OCI-LY7 (cell line): ENCODE data around the gene WDR83. TPM values are rescaled to one million over a fixed set of nuclear protein-coding genes. Genes with fewer than 3 reads are reported as not detected.

Experiments used
- BruUV-seq: library from RNA; stranded (reverse); fragments of 400-500 nt; replicated peaks from 2 replicates; lab custom pipeline; 2021; lab: Mats Ljungman, UMichigan
- CTCF ChIA-PET: fragments of 300-600 bp; sonication (Branson Sonifier 250); formaldehyde crosslinking; loops from one replicate; lab custom pipeline; 2022; ENCODE audit warnings: antibody characterized with exemption; ENCODE audit not compliant: unreplicated experiment; lab: Charles Lee
- POLR2A ChIA-PET: fragments of 300-600 bp; sonication (Branson Sonifier 250); formaldehyde crosslinking; loops from one replicate; lab custom pipeline; 2022; ENCODE audit warnings: antibody characterized with exemption; lab: Charles Lee
- DNase-seq: peaks from one replicate; pipeline ENCODE4 v3.0.0-alpha.2; 2015; ENCODE audit warnings: low spot score
- H2AFZ ChIP-seq: fragments of 200-600 bp; sonication (generic), shearing (Covaris generic); 2 replicates; pipeline ENCODE4 v1.6.1; 2014; ENCODE audit warnings: mild to moderate bottlenecking, antibody characterized with exemption, low read length, moderate library complexity
- H3K27ac ChIP-seq: fragments of 200-600 bp; sonication (generic); 2 replicates; pipeline ENCODE4 v1.5.1; 2014; ENCODE audit warnings: mixed run types, low read depth, mild to moderate bottlenecking, moderate library complexity, low read length, inconsistent platforms; ENCODE audit not compliant: poor library complexity, severe bottlenecking
- H3K36me3 ChIP-seq: fragments of 200-600 bp; sonication (generic); 2 replicates; pipeline ENCODE4 v1.6.1; 2014; ENCODE audit warnings: mild to moderate bottlenecking, antibody characterized with exemption, low read length, moderate library complexity, mixed read lengths; ENCODE audit not compliant: insufficient read depth
- H3K4me1 ChIP-seq: fragments of 200-600 bp; sonication (generic); 2 replicates; pipeline ENCODE4 v1.5.1; 2014; ENCODE audit warnings: mild to moderate bottlenecking, low read length; ENCODE audit not compliant: insufficient read depth, poor library complexity, severe bottlenecking
- H3K4me2 ChIP-seq: fragments of 200-600 bp; sonication (generic); 2 replicates; pipeline ENCODE4 v1.6.1; 2014; ENCODE audit warnings: mild to moderate bottlenecking, low read length
- H3K4me3 ChIP-seq: fragments of 200-600 bp; sonication (generic); 2 replicates; pipeline ENCODE4 v1.5.1; 2014; ENCODE audit warnings: mild to moderate bottlenecking, low read depth, low read length; ENCODE audit not compliant: poor library complexity, severe bottlenecking
- H3K79me2 ChIP-seq: fragments of 200-600 bp; sonication (generic); 2 replicates; pipeline ENCODE4 v1.6.1; 2016; ENCODE audit warnings: low read depth, mild to moderate bottlenecking, low read length, moderate library complexity, mixed read lengths; ENCODE audit not compliant: insufficient read depth
- H3K9me2 ChIP-seq: fragments of 200-600 bp; sonication (generic); 2 replicates; pipeline ENCODE4 v1.6.1; 2016; ENCODE audit warnings: mild to moderate bottlenecking, low read length, mixed read lengths; ENCODE audit not compliant: insufficient read depth
- H3K9me3 ChIP-seq: fragments of 200-600 bp; sonication (generic); 2 replicates; pipeline ENCODE4 v1.6.1; 2014; ENCODE audit warnings: mild to moderate bottlenecking, mixed run types, low read length, mixed read lengths
- H4K20me1 ChIP-seq: fragments of 200-600 bp; sonication (generic); 2 replicates; pipeline ENCODE4 v1.6.1; 2014; ENCODE audit warnings: mild to moderate bottlenecking, antibody characterized with exemption, low read length, moderate library complexity, mixed read lengths; ENCODE audit not compliant: insufficient read depth
- CTCF ChIP-seq: fragments of 200-600 bp; sonication (generic); conservative IDR thresholded peaks from 2 replicates; pipeline ENCODE4 v1.5.1; 2014; ENCODE audit warnings: mild to moderate bottlenecking, antibody characterized with exemption, low read length, moderate library complexity, mixed read lengths
- EZH2phosphoT487 ChIP-seq: fragments of 200-600 bp; sonication (generic); IDR thresholded peaks from 2 replicates; pipeline ENCODE4 v1.6.1; 2018; ENCODE audit warnings: low read depth, borderline replicate concordance, mild to moderate bottlenecking, mixed run types, antibody characterized with exemption, low read length, moderate library complexity, mixed read lengths
- intact Hi-C: fragments of 100-400 bp; cut with micrococcal nuclease; formaldehyde crosslinking; loops from one replicate; pipeline ENCODE4 v1.10.0; 2022; ENCODE audit not compliant: unreplicated experiment
- small RNA-seq: library from RNA; depleted of rRNA; stranded (forward); fragments of <200 nt; gene quantifications from one replicate; pipeline ENCODE3, GENCODE V24; 2014
- total RNA-seq, 2 experiments: library from RNA; depleted of rRNA in 1 of 2; stranded (reverse); fragments of >200 nt in 1 of 2; shearing (Covaris generic) in 1 of 2; gene quantifications; 2 replicates each; pipeline ENCODE4 v1.2.3, GENCODE V29; 2014 to 2022

Gene WDR83
- total RNA-seq, 2 experiments from 2014 or later, result 15.9 to 17.0 TPM

- no peak for TF ChIP-seq CTCF
- TF ChIP-seq EZH2phosphoT487, result no peak
- intact Hi-C loops, result loop anchor here (5.0 kb wide), 1 partner anchor 68 kb away; the partner anchor contains the start of gene JUNB
- Histone ChIP-seq H3K9me3 (no peaks in the 10 kb centered on the region), H2AFZ (peak within 1 kb of the TSS; percentile 31; the same call in 1 of the 2 replicates), H4K20me1 (peaks cover 8% of the 10 kb centered on the region; the same call in 1 of the 2 replicates), H3K4me3 (peak within 1 kb of the TSS; percentile 82), H3K9me2 (no peaks in the 10 kb centered on the region), H3K27ac (peak within 1 kb of the TSS; percentile 74), H3K79me2 (peaks cover 52% of the 10 kb centered on the region), H3K4me1 (peaks cover 26% of the 10 kb centered on the region), H3K4me2 (peak within 1 kb of the TSS; percentile 84), H3K36me3 (peaks cover 55% of the 10 kb centered on the region)
- peak; percentile 82 for DNase-seq
- BruUV-seq, result no TSS peak
- CTCF ChIA-PET, result interaction anchor here (1.8 kb wide), 1 partner anchor 10 kb away, joined by 14 read pairs; the partner anchor contains the start of gene TRIR
- POLR2A ChIA-PET, result interaction anchor here (0.6 to 3.6 kb wide), 5 partner anchors 9 to 156 kb away, joined by 3 to 32 read pairs (median 4); partner anchors contain the start of genes GET3 and TRIR
Measured at GRCh38 chr19:12723641-12724426, 57.2 kb downstream of the WDR83 start, which contains the start of gene TNPO2. TNPO2 (minus strand) TSS chr19:12723932; CDS start chr19:12720977, 2,955 bp downstream.

Small RNA genes lying within 50 kb of the gene (small RNA-seq; reads per million reads assigned to genes)
- gene SNORD41, result 21.2 reads per million, percentile 97 among the genes with 10 or more reads in this experiment

Other genes starting within 250 kb of the WDR83 start
- gene ZNF443, start 225.8 kb upstream of the WDR83 start, total RNA-seq (2014; rRNA removed; shearing (Covaris generic)), result 2.3 and 2.6 TPM in 2 replicates
- gene ZNF443, start 225.8 kb upstream of the WDR83 start, total RNA-seq (2022), result 4.5 and 4.6 TPM in 2 replicates
- 3.4 and 5.3 TPM in 2 replicates for gene ZNF709, start 182.0 kb upstream of the WDR83 start, total RNA-seq (2014; rRNA removed; shearing (Covaris generic))
- 4.6 TPM in 2 replicates for gene ZNF709, start 182.0 kb upstream of the WDR83 start, total RNA-seq (2022)
- gene ZNF564, start 115.3 kb upstream of the WDR83 start, total RNA-seq (2014; rRNA removed; shearing (Covaris generic)), result 6.6 and 8.0 TPM in 2 replicates
- gene ZNF564, start 115.3 kb upstream of the WDR83 start, total RNA-seq (2022), result 13.1 and 16.5 TPM in 2 replicates
- 6.3 and 8.6 TPM in 2 replicates for gene ZNF490, start 56.0 kb upstream of the WDR83 start, total RNA-seq (2014; rRNA removed; shearing (Covaris generic))
- gene ZNF490, start 56.0 kb upstream of the WDR83 start, total RNA-seq (2022), result 8.1 and 11.2 TPM in 2 replicates
- 5.3 and 7.8 TPM in 2 replicates for gene ZNF791, start 55.9 kb upstream of the WDR83 start, total RNA-seq (2014; rRNA removed; shearing (Covaris generic))
- gene ZNF791, start 55.9 kb upstream of the WDR83 start, total RNA-seq (2022), result 17.1 and 18.2 TPM in 2 replicates
- 18.3 and 29.1 TPM in 2 replicates for gene MAN2B1, start 65 bp upstream of the WDR83 start, total RNA-seq (2014; rRNA removed; shearing (Covaris generic))
- 88.2 and 88.7 TPM in 2 replicates for gene MAN2B1, start 65 bp upstream of the WDR83 start, total RNA-seq (2022)
- gene DHPS, start 15.1 kb downstream of the WDR83 start, total RNA-seq (2014; rRNA removed; shearing (Covaris generic)), result 91.2 and 102 TPM in 2 replicates
- 101 and 122 TPM in 2 replicates for gene DHPS, start 15.1 kb downstream of the WDR83 start, total RNA-seq (2022)
- not detected in 2 replicates for gene GNG14, start 21.2 kb downstream of the WDR83 start, total RNA-seq (2014; rRNA removed; shearing (Covaris generic))
- 0.93 TPM in 1 of 2 replicates, not detected in the other for gene GNG14, start 21.2 kb downstream of the WDR83 start, total RNA-seq (2022)
- gene FBXW9, start 29.8 kb downstream of the WDR83 start, total RNA-seq (2014; rRNA removed; shearing (Covaris generic)), result 10.6 and 11.5 TPM in 2 replicates
- gene FBXW9, start 29.8 kb downstream of the WDR83 start, total RNA-seq (2022), result 10.8 and 11.0 TPM in 2 replicates
- 42.6 and 47.3 TPM in 2 replicates for gene TNPO2, start 57.1 kb downstream of the WDR83 start, total RNA-seq (2014; rRNA removed; shearing (Covaris generic))
- 112 and 120 TPM in 2 replicates for gene TNPO2, start 57.1 kb downstream of the WDR83 start, total RNA-seq (2022)
- 322 and 336 TPM in 2 replicates for gene TRIR, start 67.9 kb downstream of the WDR83 start, total RNA-seq (2014; rRNA removed; shearing (Covaris generic))
- gene TRIR, start 67.9 kb downstream of the WDR83 start, total RNA-seq (2022), result 211 and 219 TPM in 2 replicates
- 40.5 and 48.8 TPM in 2 replicates for gene GET3, start 70.7 kb downstream of the WDR83 start, total RNA-seq (2014; rRNA removed; shearing (Covaris generic))
- 29.1 and 34.3 TPM in 2 replicates for gene GET3, start 70.7 kb downstream of the WDR83 start, total RNA-seq (2022)
- 0.10 TPM in 1 of 2 replicates, not detected in the other for gene BEST2, start 85.0 kb downstream of the WDR83 start, total RNA-seq (2014; rRNA removed; shearing (Covaris generic))
- not detected in 2 replicates for gene BEST2, start 85.0 kb downstream of the WDR83 start, total RNA-seq (2022)
- gene HOOK2, start 108.7 kb downstream of the WDR83 start, total RNA-seq (2014; rRNA removed; shearing (Covaris generic)), result 7.4 and 9.1 TPM in 2 replicates
- gene HOOK2, start 108.7 kb downstream of the WDR83 start, total RNA-seq (2022), result 28.8 and 29.4 TPM in 2 replicates
- 43.7 and 45.5 TPM in 2 replicates for gene JUNB, start 124.7 kb downstream of the WDR83 start, total RNA-seq (2014; rRNA removed; shearing (Covaris generic))
- gene JUNB, start 124.7 kb downstream of the WDR83 start, total RNA-seq (2022), result 31.8 TPM in 2 replicates
- gene PRDX2, start 135.0 kb downstream of the WDR83 start, total RNA-seq (2014; rRNA removed; shearing (Covaris generic)), result 344 and 399 TPM in 2 replicates
- 345 and 357 TPM in 2 replicates for gene PRDX2, start 135.0 kb downstream of the WDR83 start, total RNA-seq (2022)
- gene THSD8, start 135.3 kb downstream of the WDR83 start, total RNA-seq (2014; rRNA removed; shearing (Covaris generic)), result not detected in 2 replicates
- 42.7 and 42.8 TPM in 2 replicates for gene THSD8, start 135.3 kb downstream of the WDR83 start, total RNA-seq (2022)
- gene RNASEH2A, start 139.8 kb downstream of the WDR83 start, total RNA-seq (2014; rRNA removed; shearing (Covaris generic)), result 115 and 130 TPM in 2 replicates
- gene RNASEH2A, start 139.8 kb downstream of the WDR83 start, total RNA-seq (2022), result 86.0 and 90.5 TPM in 2 replicates
- gene RTBDN, start 167.8 kb downstream of the WDR83 start, total RNA-seq (2014; rRNA removed; shearing (Covaris generic)), result not detected in 2 replicates
- gene RTBDN, start 167.8 kb downstream of the WDR83 start, total RNA-seq (2022), result 0.94 and 1.2 TPM in 2 replicates
- gene MAST1, start 171.7 kb downstream of the WDR83 start, total RNA-seq (2014; rRNA removed; shearing (Covaris generic)), result 5.5 and 9.1 TPM in 2 replicates
- gene MAST1, start 171.7 kb downstream of the WDR83 start, total RNA-seq (2022), result 21.1 and 23.4 TPM in 2 replicates
- gene DNASE2, start 214.6 kb downstream of the WDR83 start, total RNA-seq (2014; rRNA removed; shearing (Covaris generic)), result 28.3 and 32.4 TPM in 2 replicates
- 32.8 and 33.7 TPM in 2 replicates for gene DNASE2, start 214.6 kb downstream of the WDR83 start, total RNA-seq (2022)
- gene KLF1, start 220.4 kb downstream of the WDR83 start, total RNA-seq (2014; rRNA removed; shearing (Covaris generic)), result 0.16 and 0.28 TPM in 2 replicates
- not detected in 2 replicates for gene KLF1, start 220.4 kb downstream of the WDR83 start, total RNA-seq (2022)
- 31.5 and 40.7 TPM in 2 replicates for gene GCDH, start 224.4 kb downstream of the WDR83 start, total RNA-seq (2014; rRNA removed; shearing (Covaris generic))
- 43.8 and 48.7 TPM in 2 replicates for gene GCDH, start 224.4 kb downstream of the WDR83 start, total RNA-seq (2022)